ENCODE results near the gene DTWD2. TPM values are rescaled to one million over a fixed set of nuclear protein-coding genes. Genes with fewer than 3 reads are reported as not detected.

The DTWD2 gene
- total and polyA plus RNA-seq, 2 experiments from 2014 or later, result 4.1 to 15.4 TPM

DNA sequence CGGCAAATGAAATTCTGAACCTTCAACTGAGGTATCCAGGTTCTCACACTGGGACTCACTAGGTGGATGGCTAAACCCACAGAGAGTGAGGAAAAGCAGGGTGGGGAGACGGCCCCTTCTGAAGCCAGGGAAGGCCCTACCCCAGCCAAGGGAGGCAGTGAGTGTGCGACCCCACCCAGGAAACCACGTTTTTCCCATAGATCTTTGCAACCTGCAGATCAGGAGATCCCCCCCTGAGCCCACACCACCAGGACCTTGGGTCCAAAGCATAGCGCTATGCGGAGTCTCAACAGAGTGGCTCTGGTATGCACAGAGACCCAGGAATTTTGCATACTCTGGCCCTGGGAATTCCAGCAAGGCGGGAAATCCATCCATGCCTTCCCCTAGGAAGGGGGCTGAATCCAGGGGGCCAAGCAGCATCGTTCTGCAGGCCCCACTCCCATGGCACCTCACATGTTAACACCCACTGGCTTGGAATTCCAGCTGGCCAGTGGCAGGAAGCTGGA is 19.9 kb downstream of the DTWD2 start (continued):
- TF ChIP-seq, protein P1, sequence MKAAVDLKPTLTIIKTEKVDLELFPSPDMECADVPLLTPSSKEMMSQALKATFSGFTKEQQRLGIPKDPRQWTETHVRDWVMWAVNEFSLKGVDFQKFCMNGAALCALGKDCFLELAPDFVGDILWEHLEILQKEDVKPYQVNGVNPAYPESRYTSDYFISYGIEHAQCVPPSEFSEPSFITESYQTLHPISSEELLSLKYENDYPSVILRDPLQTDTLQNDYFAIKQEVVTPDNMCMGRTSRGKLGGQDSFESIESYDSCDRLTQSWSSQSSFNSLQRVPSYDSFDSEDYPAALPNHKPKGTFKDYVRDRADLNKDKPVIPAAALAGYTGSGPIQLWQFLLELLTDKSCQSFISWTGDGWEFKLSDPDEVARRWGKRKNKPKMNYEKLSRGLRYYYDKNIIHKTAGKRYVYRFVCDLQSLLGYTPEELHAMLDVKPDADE (IDR thresholded peaks at IDR 0.05), result no peak
- TF ChIP-seq STAT1 (IDR thresholded peaks at IDR 0.05; ENCODE audit: unreplicated experiment), result no peak
- no peak for TF ChIP-seq REST (IDR thresholded peaks at IDR 0.05; ENCODE audit: unreplicated experiment)
- TF ChIP-seq JUNB (IDR thresholded peaks at IDR 0.05; ENCODE audit: unreplicated experiment), result no peak
- TF ChIP-seq EZH2phosphoT487 (IDR thresholded peaks at IDR 0.05; ENCODE audit: unreplicated experiment), result no peak
- TF ChIP-seq CREB1 (CRISPR knock-in tag; IDR thresholded peaks at IDR 0.05; ENCODE audit: low read depth), result no peak
- no peak for TF ChIP-seq EZH2 (IDR thresholded peaks at IDR 0.05; ENCODE audit: low read depth, unreplicated experiment)
- no peak for TF ChIP-seq ZNF114 (CRISPR knock-in tag; IDR thresholded peaks at IDR 0.05)

GRCh38 chr5:118967059-118967508 is 21.3 kb downstream of the DTWD2 start:
- ATAC-seq (no peak), DNase-seq (ENCODE audit: low spot score) (no peak)
- H3K36me3 Mint-ChIP-seq (ENCODE audit: low read depth), result peaks cover 26% of the 10 kb centered on the region
- no peak overlapping the region for H3K27ac Mint-ChIP-seq
- no peaks in the 10 kb centered on the region for H3F3A ChIP-seq (replicated peaks; ENCODE audit: low read depth)
- H3K9me3 Mint-ChIP-seq, result peaks cover 32% of the 10 kb centered on the region
- H3K27me3 Mint-ChIP-seq (ENCODE audit: insufficient read depth, low read depth, poor library complexity), result peaks cover 3% of the 10 kb centered on the region
- no peaks in the 10 kb centered on the region for H3K27me3 ChIP-seq (ENCODE audit: insufficient read depth)
- H3K4me2 ChIP-seq, result no peak overlapping the region
- no peaks in the 10 kb centered on the region for H4K20me1 ChIP-seq (replicated peaks; ENCODE audit: insufficient read depth)
- no peaks in the 10 kb centered on the region for H3K79me2 ChIP-seq (replicated peaks; ENCODE audit: insufficient read depth)
- H3K9me2 ChIP-seq (ENCODE audit: insufficient read depth), result 0 out of 2 replicates have a peak, but pooled peaks cover 9% of the 10 kb centered on the region
- no peaks in the 10 kb centered on the region for H3K36me3 ChIP-seq (ENCODE audit: insufficient read depth)
- H3K4me1 Mint-ChIP-seq, result no peaks in the 10 kb centered on the region; the same call in 2 of the 3 replicates
- H3K4me3 ChIP-seq, result no peak overlapping the region
- TF ChIP-seq CTCF (conservative IDR thresholded peaks at IDR 0.05; ENCODE audit: low read depth in 2 of 2) (no peak), ZNF331 (CRISPR knock-in tag; IDR thresholded peaks at IDR 0.05; ENCODE audit: low read depth) (no peak), ZNF114 (CRISPR knock-in tag; IDR thresholded peaks at IDR 0.05) (no peak), NANOG (IDR thresholded peaks at IDR 0.05; ENCODE audit: borderline replicate concordance) (no peak), EZH2 (IDR thresholded peaks at IDR 0.05; ENCODE audit: low read depth, unreplicated experiment) (no peak)
- TF ChIP-seq, protein P1 (IDR thresholded peaks at IDR 0.05), result no peak
- H2AFZ ChIP-seq, result no peak overlapping the region
- no peak overlapping the region for H3K4me3 Mint-ChIP-seq
- no peaks in the 10 kb centered on the region for H3K4me1 ChIP-seq (ENCODE audit: insufficient read depth)
- no peak overlapping the region for H3K27ac ChIP-seq (ENCODE audit: low read depth)
